ENCODE data around the gene SECISBP2. TPM values are rescaled to one million over a fixed set of nuclear protein-coding genes. Genes with fewer than 3 reads are reported as not detected.

Gene SECISBP2
- total and polyA plus RNA-seq, 2 experiments from 2014 or later = 77.7 to 86.8 TPM

GRCh38 chr9:89363311-89363670 lies 45.0 kb downstream of the SECISBP2 start:
- no peak for ATAC-seq

More at GRCh38 chr9:89363311-89363670, 45.0 kb downstream of the SECISBP2 start:
- H3K4me1 Mint-ChIP-seq = no peaks in the 10 kb centered on the region
- Histone ChIP-seq H4K20me1 (replicated peaks; ENCODE audit: insufficient read depth) (peaks cover 14% of the 10 kb centered on the region; the same call in 1 of the 2 replicates), H3K4me3 (no peak overlapping the region), H2AFZ (no peak overlapping the region), H3K4me1 (ENCODE audit: insufficient read depth) (no peaks in the 10 kb centered on the region), H3K9me2 (ENCODE audit: insufficient read depth) (no peaks in the 10 kb centered on the region), H3K79me2 (replicated peaks; ENCODE audit: insufficient read depth) (no peaks in the 10 kb centered on the region), H3F3A (replicated peaks; ENCODE audit: low read depth) (no peaks in the 10 kb centered on the region), H3K4me2 (no peak overlapping the region), H3K36me3 (ENCODE audit: insufficient read depth) (peaks cover 24% of the 10 kb centered on the region), H3K27me3 (ENCODE audit: insufficient read depth) (no peaks in the 10 kb centered on the region), H3K27ac (ENCODE audit: low read depth) (no peak overlapping the region)
- peaks cover 5% of the 10 kb centered on the region for H3K27me3 Mint-ChIP-seq (ENCODE audit: insufficient read depth, low read depth, poor library complexity)
- DNase-seq (ENCODE audit: low spot score) = no peak
- no peak overlapping the region for H3K4me3 Mint-ChIP-seq
- no peaks in the 10 kb centered on the region for H3K9me3 Mint-ChIP-seq
- peaks cover 40% of the 10 kb centered on the region for H3K36me3 Mint-ChIP-seq (ENCODE audit: low read depth)
- H3K27ac Mint-ChIP-seq = no peak overlapping the region
- TF ChIP-seq NANOG (IDR thresholded peaks at IDR 0.05; ENCODE audit: borderline replicate concordance) (no peak), JUNB (IDR thresholded peaks at IDR 0.05; ENCODE audit: unreplicated experiment) (no peak), CREB1 (CRISPR knock-in tag; IDR thresholded peaks at IDR 0.05; ENCODE audit: low read depth) (no peak), CTCF (conservative IDR thresholded peaks at IDR 0.05; ENCODE audit: low read depth in 2 of 2) (no peak), ZNF331 (CRISPR knock-in tag; IDR thresholded peaks at IDR 0.05; ENCODE audit: low read depth) (no peak), ZNF462 (CRISPR knock-in tag; IDR thresholded peaks at IDR 0.05) (no peak)

All from GM23338 (cell line).